AG09319 (cell line): ENCODE data around the gene SDF2L1.
"Not testable (repeated sequence)": the region's sequence is repeated elsewhere in the genome, so short reads cannot be mapped to it uniquely, and the experiment has no call there.

Experiments used
- DNase-seq: peaks from one replicate; pipeline ENCODE4 v3.0.0-alpha.2; 2010; ENCODE audit warnings: low read depth; ENCODE audit errors: extremely low read depth
- TF ChIP-seq, protein P1 (sequence below): IDR thresholded peaks from 2 replicates; pipeline ENCODE4 v1.5.1; 2011; ENCODE audit warnings: low read depth, mild to moderate bottlenecking, inconsistent platforms, low read length, moderate library complexity

The SDF2L1 gene

GRCh38 chr22:21599053-21599893 lies 42.8 kb upstream of the SDF2L1 start:
- TF ChIP-seq, protein P1, sequence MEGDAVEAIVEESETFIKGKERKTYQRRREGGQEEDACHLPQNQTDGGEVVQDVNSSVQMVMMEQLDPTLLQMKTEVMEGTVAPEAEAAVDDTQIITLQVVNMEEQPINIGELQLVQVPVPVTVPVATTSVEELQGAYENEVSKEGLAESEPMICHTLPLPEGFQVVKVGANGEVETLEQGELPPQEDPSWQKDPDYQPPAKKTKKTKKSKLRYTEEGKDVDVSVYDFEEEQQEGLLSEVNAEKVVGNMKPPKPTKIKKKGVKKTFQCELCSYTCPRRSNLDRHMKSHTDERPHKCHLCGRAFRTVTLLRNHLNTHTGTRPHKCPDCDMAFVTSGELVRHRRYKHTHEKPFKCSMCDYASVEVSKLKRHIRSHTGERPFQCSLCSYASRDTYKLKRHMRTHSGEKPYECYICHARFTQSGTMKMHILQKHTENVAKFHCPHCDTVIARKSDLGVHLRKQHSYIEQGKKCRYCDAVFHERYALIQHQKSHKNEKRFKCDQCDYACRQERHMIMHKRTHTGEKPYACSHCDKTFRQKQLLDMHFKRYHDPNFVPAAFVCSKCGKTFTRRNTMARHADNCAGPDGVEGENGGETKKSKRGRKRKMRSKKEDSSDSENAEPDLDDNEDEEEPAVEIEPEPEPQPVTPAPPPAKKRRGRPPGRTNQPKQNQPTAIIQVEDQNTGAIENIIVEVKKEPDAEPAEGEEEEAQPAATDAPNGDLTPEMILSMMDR, result no peak
- DNase-seq, result no peak

- TF ChIP-seq, protein P1, result no peak
- DNase-seq, result no peak
Measured at GRCh38 chr22:21602579-21602978, 39.5 kb upstream of the SDF2L1 start.

GRCh38 chr22:21603973-21604372 lies 38.1 kb upstream of the SDF2L1 start:
- TF ChIP-seq, protein P1, result no peak

DNA sequence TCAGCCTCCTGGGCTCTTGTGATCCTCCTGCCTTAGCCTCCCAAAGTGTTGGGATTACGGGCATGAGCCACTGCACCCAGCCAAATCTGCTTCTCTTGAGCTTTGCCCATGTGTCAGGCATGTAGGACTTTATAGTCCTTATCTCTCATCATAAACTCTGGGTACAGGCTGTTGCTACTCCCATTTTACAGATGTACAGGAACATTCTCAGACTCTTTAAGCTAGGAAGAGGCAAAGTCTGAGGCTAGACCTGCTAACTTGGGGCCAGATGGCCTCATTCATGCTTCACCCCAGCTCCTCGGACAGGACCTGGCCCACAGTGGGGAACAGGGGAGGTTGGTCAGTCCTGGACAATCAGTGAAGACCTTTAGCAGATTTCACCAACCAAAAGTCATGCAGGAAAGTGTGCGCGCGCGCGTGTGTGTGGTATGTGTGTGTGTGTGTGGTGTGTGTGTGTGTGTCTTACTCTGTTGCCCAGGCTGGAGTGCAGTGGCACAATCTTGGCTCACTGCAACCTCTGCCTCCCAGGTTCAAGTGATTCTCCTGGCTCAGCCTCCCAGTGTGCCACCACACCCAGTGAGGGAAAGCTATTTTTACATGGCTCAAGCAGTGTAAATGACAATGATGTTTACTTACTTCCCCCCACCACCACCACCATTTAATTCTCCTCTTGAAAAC lies 36.1 kb upstream of the SDF2L1 start:
- DNase-seq, result no peak
- TF ChIP-seq, protein P1, result no peak

More at GRCh38 chr22:21603973-21604372, 38.1 kb upstream of the SDF2L1 start:
- no peak for DNase-seq

GRCh38 chr22:21606775-21607174 lies 35.3 kb upstream of the SDF2L1 start:
- TF ChIP-seq, protein P1, result no peak
- DNase-seq, result no peak

DNA sequence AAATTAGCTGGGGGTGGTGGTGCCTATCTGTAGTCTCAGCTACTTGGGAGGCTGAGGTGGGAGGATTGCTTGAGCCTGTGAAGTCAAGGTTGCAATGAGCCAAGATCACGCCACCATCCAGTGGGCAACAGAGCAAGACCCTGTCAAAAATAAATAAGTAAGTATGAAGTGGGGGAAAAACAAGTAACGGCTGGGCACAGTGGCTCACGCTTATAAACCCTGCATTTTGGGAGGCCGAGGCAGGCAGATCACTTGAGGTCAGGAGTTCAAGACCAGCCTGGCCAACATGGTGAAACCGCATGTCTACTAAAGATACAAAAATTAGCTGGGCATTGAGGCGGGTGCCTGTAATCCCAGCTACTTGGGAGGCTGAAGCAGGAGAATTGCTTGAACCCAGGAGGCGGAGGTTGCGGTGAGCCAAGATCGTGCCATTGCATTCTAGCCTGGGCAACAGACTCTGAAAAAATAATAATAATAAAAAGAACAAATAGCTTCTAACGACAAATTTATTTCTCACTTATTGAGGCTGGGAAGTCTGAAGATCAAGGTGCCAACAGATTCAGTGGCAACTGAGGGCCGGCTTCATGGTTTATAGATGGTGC lies 32.4 kb upstream of the SDF2L1 start:
- not testable (repeated sequence) for DNase-seq

DNA sequence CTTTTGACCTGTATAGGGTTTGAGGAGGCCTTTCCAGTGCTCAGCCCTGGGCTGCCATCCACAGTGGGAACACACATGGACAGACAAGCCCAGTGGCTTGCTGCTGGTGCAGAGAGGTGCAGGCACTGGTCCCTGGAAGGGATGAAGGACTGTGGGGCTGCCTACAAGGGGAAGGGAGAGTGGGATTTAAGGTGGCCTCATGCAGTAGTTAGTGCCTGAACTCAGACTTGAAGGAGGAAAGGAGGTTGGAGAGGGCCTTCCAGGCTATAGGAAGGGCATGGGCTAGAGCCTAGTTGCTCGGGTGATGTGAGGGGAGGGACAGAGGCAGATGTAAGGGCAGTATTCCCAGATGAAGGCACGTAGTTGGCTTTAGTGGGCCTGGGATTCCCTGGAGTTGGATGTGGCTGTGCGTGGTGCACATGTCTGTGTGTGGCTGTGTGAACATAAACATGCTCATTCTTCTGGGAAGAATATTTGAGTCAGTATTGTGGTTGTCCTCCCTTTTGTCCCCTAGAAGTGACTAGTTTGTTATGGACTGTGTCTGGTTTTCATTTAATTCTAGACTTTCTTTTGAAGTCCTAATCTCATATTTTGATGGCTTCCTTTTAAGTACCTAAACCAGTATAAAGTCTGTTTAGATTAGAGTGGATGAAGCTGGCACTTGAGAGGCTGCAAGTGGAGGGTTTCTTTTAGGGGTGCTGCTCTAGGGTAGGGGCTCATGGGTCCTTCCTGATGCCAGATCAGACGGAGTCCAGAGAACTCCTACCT lies 30.7 kb upstream of the SDF2L1 start:
- TF ChIP-seq, protein P1, result no peak
- no peak for DNase-seq
